ENCODE results near the gene SDF4.
A peak's percentile ranks its signal among the peaks of the same experiment; 100 is the strongest.
"Not testable (repeated sequence)": the region's sequence is repeated elsewhere in the genome, so short reads cannot be mapped to it uniquely, and the experiment has no call there.

SDF4 gene

DNA sequence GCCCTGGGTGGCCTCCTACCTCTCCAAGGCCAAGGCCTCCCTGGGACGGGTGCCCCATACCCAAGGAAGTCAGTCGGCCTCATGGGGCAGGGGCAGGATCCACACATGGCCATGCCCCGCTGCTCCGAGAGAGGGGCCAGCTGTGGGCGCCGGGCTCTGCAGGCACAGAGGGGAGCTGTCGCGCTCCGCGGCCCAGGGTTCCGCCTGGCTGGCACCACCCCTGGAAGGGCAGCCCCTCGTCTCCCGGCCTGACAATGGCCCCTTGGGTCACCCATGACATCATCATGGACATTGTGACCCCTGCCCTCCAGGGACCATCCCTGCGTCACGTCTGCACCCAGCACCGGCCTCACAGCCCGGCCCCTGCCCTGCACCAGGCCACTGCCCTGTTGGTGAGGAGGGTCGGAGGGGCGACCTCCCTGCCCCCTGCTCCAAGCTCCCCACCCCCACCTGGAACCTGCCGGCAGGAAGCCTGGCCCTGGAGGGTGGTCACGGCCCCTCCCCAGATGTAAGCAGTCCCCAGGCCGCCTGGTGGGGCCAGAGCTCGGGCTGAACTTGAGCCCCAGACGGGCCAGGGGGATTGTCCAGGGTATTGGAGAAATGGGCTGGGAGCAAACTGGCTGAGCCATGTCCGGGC, 52.3 kb downstream of the SDF4 start:
- DNase-seq (ENCODE audit: low read depth) = no peak

DNA sequence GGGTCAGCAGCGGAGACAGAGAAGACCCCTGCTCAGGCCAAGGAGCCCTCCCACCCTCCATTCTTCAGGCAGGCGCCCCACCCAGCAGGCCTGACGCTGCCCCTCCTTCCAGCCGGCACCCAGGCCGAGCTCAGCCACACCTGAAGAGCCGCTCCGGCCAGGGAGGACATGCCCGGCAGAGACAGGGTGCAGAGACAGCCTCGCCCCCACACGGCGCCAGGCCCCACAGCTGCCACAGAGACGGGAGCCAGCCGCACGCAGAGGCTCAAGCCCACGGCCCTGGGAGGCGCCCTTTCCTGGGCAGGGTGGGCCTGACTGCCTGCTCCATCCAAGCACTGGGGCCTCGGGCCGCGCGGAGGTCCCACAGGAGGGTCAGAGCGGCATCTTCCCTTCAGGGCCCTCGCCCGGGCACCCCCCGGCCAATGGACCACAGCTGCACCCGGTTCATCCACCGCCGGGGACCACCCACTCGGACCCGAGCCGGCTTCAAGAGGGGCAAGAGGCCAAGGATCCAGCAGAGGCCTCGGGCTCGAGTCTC, 52.9 kb downstream of the SDF4 start:
- DNase-seq (ENCODE audit: low read depth) = no peak

DNA sequence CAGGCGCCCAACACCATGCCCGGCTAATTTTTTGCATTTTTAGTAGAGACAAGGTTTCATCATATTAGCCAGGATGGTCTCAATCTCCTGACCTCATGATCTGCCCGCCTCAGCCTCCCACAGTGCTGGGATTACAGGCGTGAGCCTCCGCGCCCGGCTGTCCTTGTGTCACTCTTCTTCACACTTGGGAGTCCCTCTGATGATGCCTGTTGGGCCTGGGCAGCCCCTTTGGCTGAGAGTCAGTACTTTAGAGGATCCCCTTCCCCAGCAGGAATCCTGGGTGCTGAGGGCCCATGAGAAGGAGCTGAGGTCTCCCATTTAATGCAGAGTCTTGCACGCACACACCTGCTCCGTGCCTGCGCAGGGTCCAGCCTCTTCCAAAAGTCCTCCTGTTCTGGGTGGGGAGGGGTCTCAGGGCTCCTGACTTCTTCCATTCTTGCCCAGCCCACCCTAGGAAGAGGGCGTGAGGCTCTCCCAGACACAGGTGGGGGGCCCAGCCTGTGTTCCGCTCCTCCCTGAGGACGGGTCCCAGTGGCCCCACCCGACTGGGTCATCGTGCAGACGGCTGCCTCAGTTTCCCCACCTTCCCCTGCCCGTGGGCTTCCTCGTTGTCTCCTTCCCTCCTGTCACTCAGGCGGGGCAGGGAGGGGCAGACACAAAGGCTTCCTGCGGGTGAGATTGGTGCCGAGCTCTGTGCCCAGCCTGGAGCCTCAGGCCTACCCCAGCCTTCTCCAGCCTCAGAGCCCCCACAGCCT, 54.2 kb downstream of the SDF4 start:
- DNase-seq (ENCODE audit: low read depth) = no peak

DNA sequence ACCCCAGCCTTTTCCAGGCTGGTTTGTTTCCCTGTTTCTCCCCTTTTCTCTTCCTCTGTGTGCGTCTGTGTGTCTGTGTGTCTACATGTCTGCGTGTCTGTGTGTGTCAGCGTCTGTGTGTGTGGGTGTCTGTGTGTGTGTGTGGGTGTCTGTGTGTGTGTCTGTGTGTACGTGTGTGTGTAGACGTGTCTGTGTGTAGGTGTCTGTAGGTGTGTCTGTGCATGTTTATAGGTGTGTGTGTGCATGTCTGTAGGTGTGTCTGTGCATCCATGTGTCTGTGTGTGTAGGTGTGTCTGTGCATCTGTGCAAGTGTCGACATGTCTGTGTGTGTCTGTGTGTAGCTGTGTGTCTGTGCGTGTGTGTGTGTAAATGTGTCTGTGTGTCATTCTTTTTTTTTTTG, 54.9 kb downstream of the SDF4 start:
- no peak for DNase-seq (ENCODE audit: low read depth)

DNA sequence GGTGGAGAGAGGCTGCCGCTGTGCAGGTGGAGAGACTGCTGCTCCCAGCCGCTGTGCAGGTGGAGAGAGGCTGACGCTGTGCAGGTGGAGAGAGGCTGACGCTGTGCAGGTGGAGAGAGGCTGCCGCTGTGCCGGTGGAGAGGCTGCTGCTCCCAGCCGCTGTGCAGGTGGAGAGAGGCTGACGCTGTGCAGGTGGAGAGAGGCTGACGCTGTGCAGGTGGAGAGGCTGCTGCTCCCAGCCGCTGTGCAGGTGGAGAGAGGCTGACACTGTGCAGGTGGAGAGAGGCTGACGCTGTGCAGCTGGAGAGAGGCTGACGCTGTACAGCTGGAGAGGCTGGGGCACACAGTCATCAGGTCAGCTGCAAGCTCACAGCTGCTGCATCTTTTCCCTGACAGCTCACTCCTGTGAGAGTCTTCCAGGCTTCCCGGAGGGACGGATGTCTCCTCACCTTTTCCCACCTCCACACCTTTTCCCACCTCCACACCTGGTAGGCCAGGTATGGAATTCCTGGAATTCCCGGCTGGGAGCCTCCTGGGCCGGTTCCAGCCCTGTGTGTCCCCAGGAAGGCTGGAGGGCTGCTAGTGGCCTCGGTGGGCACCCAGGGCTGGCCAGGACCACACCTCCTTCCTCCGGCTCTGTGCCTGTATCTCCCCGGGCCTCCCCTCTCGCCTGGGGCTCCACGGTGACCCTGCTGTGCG, 55.6 kb downstream of the SDF4 start:
- not testable (repeated sequence) for DNase-seq (ENCODE audit: low read depth)

DNA sequence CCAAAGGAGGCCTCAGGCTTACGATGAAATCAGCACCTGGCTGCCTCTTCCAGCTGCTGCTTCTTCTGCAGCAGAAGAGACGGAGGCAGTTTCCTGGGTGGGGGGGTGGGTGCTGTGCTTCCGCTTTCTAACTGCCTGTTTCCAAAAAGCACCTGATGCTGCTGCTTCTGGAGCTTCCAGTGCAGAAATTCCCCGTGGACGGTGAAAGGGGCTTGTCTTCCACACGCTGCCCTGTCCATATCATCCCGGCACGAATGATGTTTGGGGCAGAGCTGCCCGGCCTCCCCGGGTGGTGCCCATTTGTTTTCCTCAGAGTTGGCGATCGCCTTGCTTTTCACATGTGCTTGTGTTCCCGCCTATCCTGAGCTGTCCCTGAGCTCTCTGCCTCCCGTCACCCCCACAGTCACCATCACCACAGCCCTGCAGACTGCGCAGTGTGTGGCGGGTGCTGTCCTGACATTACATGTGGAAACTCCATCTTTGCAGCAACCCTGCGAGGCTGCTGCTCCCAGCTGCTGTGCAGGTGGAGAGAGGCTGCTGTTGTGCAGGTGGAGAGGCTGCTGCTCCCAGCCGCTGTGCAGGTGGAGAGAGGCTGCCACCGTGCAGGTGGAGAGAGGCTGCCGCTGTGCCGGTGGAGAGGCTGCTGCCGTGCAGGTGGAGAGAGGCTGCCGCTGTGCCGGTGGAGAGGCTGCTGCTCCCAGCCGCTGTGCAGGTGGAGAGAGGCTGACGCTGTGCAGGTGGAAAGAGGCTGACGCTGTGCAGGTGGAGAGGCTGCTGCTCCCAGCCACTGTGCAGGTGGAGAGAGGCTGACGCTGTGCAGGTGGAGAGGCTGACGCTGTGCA, 56.4 kb downstream of the SDF4 start:
- DNase-seq (ENCODE audit: low read depth) = no peak

DNA sequence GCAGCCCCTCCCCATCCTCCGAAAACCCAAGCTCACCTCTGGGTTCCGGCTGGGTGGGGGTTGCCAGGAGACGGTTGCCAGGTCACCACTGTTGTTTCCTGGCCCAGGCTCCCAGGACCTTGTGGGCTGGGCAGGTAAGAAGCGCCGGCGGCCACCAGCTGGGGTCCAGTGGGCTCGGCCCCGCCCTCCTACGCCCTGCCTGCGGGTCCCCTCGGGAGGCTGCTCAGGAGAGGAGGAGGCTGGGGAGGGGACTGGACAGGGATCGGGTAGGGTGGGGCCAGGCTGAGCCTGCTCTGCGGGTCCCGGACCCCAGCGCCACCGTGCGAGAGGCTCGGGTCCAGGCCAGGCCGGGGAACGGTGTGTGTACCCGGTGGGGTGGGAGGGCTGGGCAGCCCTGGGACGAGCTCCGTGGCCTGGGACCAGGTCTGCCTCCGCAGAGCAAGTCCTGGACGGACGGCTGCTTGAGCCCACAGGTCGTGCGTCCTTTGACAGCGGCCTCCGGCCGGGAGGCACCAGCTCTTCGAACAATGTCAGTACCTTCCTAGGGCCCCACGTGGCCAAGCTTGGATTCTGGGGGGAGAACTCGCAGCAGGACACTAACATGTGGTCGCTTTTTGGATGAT, 57.9 kb downstream of the SDF4 start, which contains the start of gene TTLL10:
TTLL10 (plus strand) TSS at position 88 of the 623 bp plus-strand sequence. CDS start 5,336 bp downstream, outside the sequence.
- no peak for DNase-seq (ENCODE audit: low read depth)

DNA sequence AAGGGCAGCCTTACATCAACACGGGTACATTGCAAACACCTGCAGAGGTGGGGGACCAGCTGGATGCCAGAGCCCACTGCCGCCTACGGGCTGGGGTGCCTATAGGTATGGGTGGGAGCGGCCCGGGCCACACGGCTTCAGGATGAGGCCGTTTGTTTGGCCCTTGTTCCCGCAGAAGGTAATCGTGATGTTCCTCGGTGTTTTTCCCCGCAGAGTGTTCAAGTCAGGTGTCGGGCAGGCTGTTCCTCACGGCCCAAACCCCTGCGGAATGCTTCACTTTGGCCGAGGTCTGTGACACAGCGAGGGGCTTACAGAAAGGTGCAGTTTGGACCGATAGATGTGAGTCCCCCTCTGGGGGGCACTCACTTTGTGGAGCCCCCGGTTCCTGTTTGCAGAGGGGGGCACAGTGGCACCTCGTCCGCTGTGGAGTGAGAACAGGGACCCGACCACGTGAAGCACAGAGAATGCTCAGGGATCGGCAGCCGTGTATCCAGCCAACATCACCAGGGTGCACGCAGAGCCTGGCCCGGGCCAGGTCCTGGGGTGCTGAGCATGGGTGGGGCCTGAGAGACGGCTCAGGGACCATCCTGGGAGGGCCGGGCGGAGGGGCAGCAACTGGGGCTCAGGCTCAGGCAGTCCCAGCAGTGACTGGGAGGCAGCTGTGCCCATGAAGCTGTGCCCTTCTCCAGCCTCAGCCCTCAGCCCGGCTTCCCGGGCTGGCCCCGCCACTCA, 58.6 kb downstream of the SDF4 start:
- no peak for DNase-seq (ENCODE audit: low read depth)

DNA sequence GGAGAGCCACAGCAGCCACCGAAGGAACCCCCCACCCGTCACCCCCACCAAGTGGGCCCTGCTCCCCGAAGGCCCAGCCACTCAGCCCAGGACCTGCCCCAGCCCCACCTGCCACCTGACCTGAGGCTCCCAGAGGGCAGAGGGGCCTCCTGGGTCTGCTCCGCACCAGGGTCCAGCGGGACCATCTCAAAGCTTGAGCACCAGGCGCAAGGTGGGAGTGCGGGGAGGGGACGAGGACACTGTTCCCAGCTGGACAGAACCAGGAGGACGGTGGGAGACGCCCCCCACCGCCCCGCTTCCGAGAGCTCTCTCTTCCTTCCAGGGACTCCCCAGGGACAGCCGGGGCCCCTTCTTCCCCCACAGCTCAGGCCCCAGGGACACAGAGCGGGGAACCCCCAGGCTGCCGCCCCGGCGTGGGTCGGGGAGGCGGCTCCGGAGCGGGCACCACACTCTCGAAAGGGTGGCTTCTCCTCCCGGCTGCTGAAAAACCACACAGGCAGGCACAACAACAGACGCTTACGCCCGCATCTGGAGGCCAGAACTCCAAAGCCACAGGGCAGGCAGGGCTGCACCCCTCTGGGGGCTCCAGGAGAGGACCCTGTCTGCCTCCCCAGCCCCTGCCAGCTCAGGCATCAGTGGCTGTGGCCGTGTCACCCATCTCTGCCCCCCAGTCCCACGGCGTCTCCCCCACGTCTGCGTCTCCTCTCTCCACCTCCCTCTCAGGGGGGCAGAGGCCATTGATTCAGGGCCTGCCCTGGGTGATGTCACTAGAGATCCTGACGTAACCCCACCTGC, 60.1 kb downstream of the SDF4 start:
- DNase-seq (ENCODE audit: low read depth) = peak; percentile 16

DNA sequence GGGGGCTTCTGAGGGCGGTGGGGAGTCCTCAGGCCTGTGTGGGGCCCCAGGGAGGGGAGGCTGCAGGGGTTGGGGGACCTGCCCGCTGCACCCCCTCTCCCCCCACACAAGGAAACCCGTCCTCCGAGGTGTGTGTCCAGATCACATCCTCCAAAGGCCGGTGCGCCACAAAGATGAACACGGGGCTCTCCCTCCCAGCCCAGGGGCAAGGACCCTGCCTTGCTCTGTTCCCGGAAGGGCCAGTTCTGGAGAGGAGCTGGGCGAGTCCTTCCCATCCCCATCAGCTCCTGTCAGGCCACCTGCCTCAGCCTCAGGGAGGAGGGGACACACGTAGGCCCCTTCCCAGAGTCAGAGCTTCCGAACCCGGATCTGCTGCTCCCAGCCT, 60.6 kb downstream of the SDF4 start:
- DNase-seq (ENCODE audit: low read depth) = no peak

DNA sequence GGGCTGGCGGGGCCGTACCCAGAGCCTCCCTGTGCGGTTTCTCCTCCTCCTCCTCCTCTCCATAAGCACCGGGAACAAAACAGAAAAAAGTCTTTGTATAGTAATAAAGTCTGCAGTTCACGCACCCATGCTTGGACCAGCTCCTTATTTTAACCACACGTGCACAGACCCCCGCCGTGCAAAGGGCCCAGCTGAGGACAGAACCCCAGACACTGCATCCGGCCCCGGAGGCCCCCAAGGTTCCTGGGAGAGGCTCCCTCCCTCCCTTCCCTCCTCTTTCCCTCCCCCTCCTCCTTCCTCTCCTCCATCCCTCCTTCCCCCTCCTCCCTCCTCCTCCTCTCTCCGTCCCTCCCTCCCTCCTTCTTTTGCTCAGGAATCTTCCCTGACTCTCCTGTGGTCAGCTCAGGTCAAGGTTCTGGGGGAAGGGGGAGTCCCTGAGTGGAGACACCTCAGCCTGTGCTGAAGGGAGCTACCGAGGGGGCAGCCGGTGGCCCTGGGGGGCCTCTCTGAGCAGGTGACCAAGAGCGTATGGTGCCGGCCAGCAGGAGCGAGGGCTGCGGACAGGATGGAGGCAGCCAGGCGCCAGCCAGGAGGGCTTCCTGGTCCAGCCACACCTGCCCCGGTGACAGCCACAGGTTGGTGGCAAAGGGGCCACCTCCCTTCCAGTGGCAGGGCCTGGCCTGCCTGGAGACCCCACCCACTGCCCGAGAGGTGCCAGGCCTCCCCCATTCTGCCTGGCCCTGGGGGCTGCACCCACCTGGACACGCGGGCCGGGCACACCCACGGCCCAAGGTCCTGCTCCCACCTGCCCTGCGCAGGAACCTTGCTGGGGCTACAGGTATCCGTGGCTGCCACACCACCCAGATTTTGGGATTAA, 61.3 kb downstream of the SDF4 start:
- no peak for DNase-seq (ENCODE audit: low read depth)

DNA sequence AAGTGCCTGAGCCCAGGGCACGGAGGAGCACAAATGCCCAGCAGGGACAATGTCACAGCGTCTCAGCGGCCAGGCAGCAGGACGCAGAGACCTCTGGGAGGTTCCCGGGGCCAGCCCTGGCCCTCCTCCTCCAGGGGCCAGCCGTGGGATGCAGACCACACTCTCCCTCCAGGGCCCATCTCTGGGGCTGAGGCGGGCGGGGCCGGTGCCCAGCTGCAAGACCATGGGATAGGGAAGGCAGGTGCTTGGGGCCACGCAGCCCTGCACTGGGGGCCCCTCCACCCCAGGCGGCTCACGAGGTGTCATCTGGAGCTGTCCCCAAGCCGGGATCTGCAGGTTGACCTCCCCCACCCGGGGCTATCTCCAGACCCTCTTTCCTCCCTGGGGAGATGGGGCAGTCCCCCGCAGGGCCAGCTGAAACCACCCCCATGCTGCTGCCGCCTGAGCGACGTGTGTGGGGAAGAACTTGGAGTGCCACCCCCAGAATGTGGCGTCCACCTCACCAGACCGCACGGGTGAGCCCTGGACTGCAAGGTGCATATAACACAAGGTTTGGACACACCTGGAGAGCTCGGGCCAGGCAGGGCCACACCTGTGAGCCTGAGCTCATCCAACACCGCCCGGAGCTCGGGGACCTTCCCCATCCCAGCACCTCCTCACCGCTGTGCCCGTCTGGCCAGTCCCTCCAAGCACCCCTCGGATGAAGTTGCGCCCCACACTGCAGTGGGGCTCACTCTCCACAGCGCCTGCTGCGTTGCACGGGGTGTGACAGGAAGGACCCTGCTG, 62.2 kb downstream of the SDF4 start:
- no peak for DNase-seq (ENCODE audit: low read depth)

DNA sequence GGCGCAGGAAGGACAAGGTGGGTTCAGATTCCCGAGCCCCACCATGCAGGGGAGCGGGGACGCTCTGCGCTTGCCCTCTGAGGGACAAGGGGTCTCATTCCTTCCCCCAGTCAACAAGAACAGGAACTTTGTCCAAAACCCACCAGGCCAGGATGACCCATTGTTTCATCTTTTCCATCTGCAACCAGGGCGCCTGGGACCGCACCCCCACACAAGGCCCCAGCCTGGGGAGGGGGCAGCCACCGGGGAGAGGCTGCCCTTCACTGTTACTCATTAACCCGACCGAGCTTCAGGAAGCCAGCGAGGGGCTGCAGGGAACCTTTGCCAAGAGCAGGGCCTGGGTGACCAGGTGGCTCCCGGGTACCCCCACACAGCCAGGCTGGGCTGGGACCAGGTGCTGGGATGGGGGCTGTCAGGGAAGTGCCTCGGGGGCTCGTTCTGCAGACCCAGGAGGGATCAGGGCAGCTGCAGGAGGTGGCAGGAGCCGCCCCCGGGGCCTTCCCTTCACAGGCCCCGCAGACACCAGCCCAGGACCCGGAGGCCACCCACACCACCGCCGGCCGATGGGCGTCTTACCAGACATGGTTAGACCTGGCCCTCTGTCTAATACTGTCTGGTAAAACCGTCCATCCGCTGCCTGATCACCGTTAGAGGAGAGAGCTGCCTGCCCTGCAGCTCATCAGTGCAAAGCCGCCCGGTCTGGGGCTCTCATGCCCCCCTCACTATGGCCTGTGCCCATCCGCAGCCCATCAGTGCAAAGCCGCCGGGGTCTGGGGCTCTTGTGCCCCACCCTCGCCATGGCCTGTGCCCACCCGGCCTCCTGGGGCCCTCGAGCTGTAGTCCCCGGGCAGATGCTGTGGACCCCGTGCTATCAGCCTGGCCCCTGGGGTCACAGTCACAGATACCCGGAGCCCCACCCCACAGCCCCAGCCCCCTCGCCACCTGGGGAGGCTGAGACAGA, 63.1 kb downstream of the SDF4 start:
- DNase-seq (ENCODE audit: low read depth) = no peak

DNA sequence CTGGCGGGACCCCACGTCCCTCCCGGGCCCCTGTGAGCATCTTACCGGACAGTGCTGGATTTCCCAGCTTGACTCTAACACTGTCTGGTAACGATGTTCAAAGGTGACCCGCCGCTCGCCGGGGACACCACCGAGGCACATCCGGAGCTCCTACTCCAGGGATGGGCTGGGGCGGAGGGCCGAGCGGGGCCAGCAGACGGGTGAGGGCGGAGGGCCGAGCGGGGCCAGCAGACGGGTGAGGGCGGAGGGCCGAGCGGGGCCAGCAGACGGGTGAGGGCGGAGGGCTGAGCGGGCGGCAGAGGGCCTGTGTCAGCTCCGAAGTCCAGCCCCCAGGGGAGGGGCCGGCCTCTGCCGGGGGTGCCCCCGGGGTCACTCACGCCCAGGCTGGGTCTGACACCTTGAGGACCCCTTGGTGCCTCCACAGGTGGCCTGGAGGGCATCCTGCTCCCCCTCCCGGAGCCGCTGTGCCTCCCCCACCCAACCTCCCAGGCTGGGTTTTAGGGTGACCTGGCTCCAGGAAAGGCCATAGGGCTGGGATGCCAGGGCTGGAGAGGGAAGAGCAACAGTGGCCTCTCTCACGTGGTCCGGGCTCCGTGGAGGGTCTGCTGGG, 63.9 kb downstream of the SDF4 start:
- DNase-seq (ENCODE audit: low read depth) = no peak

DNA sequence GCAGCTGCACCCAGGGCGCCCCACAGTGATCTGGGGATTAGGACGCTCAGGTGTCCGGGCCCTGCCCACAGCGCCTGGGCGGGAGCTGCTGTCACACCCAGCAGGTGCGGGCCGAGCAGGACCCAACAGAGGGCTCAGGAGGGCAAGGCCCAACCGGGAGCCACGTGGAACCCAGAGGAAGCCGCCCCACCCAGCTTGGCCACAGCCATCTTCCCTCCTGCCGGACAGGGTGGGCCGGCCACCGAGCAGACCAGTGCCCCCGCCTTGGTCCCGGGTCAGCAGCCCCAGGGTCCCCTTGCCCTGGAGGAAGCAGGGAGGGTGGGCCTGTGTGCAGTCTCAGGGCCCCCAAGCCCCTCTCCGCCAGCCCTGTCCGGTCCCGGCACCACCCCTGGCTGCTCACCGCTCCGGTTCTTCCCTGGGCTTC, 64.4 kb downstream of the SDF4 start:
- no peak for DNase-seq (ENCODE audit: low read depth)
